ENCODE measurements around the gene AMBP.

DNA sequence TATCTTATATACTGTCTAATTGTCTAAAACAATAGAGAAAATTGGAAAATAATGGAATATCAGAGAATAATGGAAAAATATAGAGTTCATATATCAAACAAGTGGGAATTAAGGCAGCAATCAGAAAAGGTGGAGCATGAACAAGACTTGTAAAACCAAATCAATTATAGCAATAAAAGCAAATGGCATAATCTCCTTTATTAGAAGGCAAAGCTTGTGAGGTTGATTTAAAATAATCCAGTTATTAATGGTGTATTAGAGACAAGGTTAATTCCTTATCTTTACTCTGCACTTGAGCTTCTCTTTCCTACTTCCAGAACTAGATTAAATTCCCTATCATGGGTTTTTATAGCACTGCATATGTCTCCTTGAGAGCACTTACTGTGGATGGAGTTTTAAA lies 64.1 kb downstream of the AMBP start:
- TF ChIP-seq ZBTB7A (tag by site-specific recombination; IDR thresholded peaks at IDR 0.05; ENCODE audit: low read depth) (no peak), SP2 (tag by site-specific recombination; IDR thresholded peaks at IDR 0.05) (no peak), KLF16 (tag by site-specific recombination; IDR thresholded peaks at IDR 0.05) (no peak)
- TF ChIP-seq, protein P1, sequence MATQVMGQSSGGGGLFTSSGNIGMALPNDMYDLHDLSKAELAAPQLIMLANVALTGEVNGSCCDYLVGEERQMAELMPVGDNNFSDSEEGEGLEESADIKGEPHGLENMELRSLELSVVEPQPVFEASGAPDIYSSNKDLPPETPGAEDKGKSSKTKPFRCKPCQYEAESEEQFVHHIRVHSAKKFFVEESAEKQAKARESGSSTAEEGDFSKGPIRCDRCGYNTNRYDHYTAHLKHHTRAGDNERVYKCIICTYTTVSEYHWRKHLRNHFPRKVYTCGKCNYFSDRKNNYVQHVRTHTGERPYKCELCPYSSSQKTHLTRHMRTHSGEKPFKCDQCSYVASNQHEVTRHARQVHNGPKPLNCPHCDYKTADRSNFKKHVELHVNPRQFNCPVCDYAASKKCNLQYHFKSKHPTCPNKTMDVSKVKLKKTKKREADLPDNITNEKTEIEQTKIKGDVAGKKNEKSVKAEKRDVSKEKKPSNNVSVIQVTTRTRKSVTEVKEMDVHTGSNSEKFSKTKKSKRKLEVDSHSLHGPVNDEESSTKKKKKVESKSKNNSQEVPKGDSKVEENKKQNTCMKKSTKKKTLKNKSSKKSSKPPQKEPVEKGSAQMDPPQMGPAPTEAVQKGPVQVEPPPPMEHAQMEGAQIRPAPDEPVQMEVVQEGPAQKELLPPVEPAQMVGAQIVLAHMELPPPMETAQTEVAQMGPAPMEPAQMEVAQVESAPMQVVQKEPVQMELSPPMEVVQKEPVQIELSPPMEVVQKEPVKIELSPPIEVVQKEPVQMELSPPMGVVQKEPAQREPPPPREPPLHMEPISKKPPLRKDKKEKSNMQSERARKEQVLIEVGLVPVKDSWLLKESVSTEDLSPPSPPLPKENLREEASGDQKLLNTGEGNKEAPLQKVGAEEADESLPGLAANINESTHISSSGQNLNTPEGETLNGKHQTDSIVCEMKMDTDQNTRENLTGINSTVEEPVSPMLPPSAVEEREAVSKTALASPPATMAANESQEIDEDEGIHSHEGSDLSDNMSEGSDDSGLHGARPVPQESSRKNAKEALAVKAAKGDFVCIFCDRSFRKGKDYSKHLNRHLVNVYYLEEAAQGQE (tag by site-specific recombination; IDR thresholded peaks at IDR 0.05): no peak
- TF ChIP-seq, protein P2, sequence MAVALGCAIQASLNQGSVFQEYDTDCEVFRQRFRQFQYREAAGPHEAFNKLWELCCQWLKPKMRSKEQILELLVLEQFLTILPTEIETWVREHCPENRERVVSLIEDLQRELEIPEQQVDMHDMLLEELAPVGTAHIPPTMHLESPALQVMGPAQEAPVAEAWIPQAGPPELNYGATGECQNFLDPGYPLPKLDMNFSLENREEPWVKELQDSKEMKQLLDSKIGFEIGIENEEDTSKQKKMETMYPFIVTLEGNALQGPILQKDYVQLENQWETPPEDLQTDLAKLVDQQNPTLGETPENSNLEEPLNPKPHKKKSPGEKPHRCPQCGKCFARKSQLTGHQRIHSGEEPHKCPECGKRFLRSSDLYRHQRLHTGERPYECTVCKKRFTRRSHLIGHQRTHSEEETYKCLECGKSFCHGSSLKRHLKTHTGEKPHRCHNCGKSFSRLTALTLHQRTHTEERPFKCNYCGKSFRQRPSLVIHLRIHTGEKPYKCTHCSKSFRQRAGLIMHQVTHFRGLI (tag by site-specific recombination; IDR thresholded peaks at IDR 0.05): no peak
- TF ChIP-seq, protein P3, sequence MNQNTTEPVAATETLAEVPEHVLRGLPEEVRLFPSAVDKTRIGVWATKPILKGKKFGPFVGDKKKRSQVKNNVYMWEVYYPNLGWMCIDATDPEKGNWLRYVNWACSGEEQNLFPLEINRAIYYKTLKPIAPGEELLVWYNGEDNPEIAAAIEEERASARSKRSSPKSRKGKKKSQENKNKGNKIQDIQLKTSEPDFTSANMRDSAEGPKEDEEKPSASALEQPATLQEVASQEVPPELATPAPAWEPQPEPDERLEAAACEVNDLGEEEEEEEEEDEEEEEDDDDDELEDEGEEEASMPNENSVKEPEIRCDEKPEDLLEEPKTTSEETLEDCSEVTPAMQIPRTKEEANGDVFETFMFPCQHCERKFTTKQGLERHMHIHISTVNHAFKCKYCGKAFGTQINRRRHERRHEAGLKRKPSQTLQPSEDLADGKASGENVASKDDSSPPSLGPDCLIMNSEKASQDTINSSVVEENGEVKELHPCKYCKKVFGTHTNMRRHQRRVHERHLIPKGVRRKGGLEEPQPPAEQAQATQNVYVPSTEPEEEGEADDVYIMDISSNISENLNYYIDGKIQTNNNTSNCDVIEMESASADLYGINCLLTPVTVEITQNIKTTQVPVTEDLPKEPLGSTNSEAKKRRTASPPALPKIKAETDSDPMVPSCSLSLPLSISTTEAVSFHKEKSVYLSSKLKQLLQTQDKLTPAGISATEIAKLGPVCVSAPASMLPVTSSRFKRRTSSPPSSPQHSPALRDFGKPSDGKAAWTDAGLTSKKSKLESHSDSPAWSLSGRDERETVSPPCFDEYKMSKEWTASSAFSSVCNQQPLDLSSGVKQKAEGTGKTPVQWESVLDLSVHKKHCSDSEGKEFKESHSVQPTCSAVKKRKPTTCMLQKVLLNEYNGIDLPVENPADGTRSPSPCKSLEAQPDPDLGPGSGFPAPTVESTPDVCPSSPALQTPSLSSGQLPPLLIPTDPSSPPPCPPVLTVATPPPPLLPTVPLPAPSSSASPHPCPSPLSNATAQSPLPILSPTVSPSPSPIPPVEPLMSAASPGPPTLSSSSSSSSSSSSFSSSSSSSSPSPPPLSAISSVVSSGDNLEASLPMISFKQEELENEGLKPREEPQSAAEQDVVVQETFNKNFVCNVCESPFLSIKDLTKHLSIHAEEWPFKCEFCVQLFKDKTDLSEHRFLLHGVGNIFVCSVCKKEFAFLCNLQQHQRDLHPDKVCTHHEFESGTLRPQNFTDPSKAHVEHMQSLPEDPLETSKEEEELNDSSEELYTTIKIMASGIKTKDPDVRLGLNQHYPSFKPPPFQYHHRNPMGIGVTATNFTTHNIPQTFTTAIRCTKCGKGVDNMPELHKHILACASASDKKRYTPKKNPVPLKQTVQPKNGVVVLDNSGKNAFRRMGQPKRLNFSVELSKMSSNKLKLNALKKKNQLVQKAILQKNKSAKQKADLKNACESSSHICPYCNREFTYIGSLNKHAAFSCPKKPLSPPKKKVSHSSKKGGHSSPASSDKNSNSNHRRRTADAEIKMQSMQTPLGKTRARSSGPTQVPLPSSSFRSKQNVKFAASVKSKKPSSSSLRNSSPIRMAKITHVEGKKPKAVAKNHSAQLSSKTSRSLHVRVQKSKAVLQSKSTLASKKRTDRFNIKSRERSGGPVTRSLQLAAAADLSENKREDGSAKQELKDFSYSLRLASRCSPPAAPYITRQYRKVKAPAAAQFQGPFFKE (tag by site-specific recombination; IDR thresholded peaks at IDR 0.05; ENCODE audit: borderline replicate concordance): no peak
